Liver (tissue), 9 donors: ENCODE data around the gene DPEP2. TPM values are rescaled to one million over a fixed set of nuclear protein-coding genes. Genes with fewer than 3 reads are reported as not detected.
A peak's percentile ranks its signal among the peaks of the same experiment; 100 is the strongest.

Experiments used
- DNase-seq: peaks from one replicate; pipeline ENCODE4 v3.0.0-alpha.2; 2017; ENCODE audit warnings: low spot score
- H3K27ac ChIP-seq, 2 donors: one replicate each; pipeline ENCODE4 v1.7.0; 2013; ENCODE audit warnings: inconsistent platforms in 2 of 2, low read length in 2 of 2, control low read depth in 1 of 2, low read depth in 1 of 2, mild to moderate bottlenecking in 1 of 2
- H3K27me3 ChIP-seq, 4 donors: one replicate each; pipeline versions ENCODE4 v1.6.1 to v1.7.0; 2013; ENCODE audit warnings: low read length in 3 of 4, inconsistent platforms in 1 of 4, mild to moderate bottlenecking in 1 of 4, moderate library complexity in 1 of 4; ENCODE audit not compliant: control insufficient read depth in 4 of 4, insufficient read depth in 4 of 4
- H3K36me3 ChIP-seq, 4 donors: one replicate each; pipeline versions ENCODE4 v1.6.1 to v1.7.0; 2013; ENCODE audit warnings: low read length in 3 of 4, mild to moderate bottlenecking in 3 of 4, low read depth in 1 of 4, moderate library complexity in 1 of 4; ENCODE audit not compliant: control insufficient read depth in 4 of 4, insufficient read depth in 3 of 4
- H3K4me1 ChIP-seq, 4 donors: one replicate each; pipeline versions ENCODE4 v1.6.1 to v1.7.0; 2013; ENCODE audit warnings: low read length in 3 of 4, mild to moderate bottlenecking in 3 of 4, moderate library complexity in 1 of 4; ENCODE audit not compliant: control insufficient read depth in 4 of 4, insufficient read depth in 4 of 4
- H3K4me3 ChIP-seq, 3 donors: one replicate each; pipeline versions ENCODE4 v1.6.1 to v1.7.0; 2013; ENCODE audit warnings: low read length in 3 of 3, control low read depth in 1 of 3, low read depth in 1 of 3, mild to moderate bottlenecking in 1 of 3
- H3K9ac ChIP-seq, 2 donors: one replicate each; pipeline ENCODE4 v1.7.0; 2013; ENCODE audit warnings: low read length in 2 of 2, mild to moderate bottlenecking in 2 of 2, moderate library complexity in 2 of 2, control low read depth in 1 of 2, low read depth in 1 of 2
- H3K9me3 ChIP-seq, 4 donors: one replicate each; pipeline versions ENCODE4 v1.6.1 to v1.7.0; 2013; ENCODE audit warnings: low read length in 3 of 4; ENCODE audit not compliant: control insufficient read depth in 4 of 4
- ATF3 ChIP-seq: IDR thresholded peaks from 2 replicates; pipeline ENCODE4 v1.6.1; 2016; ENCODE audit warnings: antibody characterized with exemption
- CTCF ChIP-seq: fragments of 150-350 bp; IDR thresholded peaks from 2 replicates; pipeline ENCODE4 v1.5.1; 2017; ENCODE audit warnings: improper control_type of control experiment, low read depth, low read length; ENCODE audit not compliant: missing input control
- EGR1 ChIP-seq, 2 donors: IDR thresholded peaks; 2 replicates each; pipeline ENCODE4 v1.6.1; 2016 to 2018; ENCODE audit warnings: antibody characterized with exemption in 2 of 2, low read depth in 2 of 2
- FOXA1 ChIP-seq: IDR thresholded peaks from 2 replicates; pipeline ENCODE4 v1.6.1; 2016; ENCODE audit warnings: antibody characterized with exemption
- FOXA2 ChIP-seq: IDR thresholded peaks from 2 replicates; pipeline ENCODE4 v1.6.1; 2016; ENCODE audit warnings: antibody characterized with exemption
- GABPA ChIP-seq, 2 donors: IDR thresholded peaks in 1 of 2; conservative IDR thresholded peaks in 1 of 2; 2 replicates each; pipeline ENCODE4 v1.6.1; 2016; ENCODE audit warnings: antibody characterized with exemption in 2 of 2, mild to moderate bottlenecking in 1 of 2, moderate library complexity in 1 of 2
- HNF4A ChIP-seq, 2 donors: conservative IDR thresholded peaks; 2 replicates each; pipeline ENCODE4 v1.6.1; 2016; ENCODE audit warnings: antibody characterized with exemption in 2 of 2, mild to moderate bottlenecking in 2 of 2
- HNF4G ChIP-seq: IDR thresholded peaks from 2 replicates; pipeline ENCODE4 v1.6.1; 2016; ENCODE audit warnings: antibody characterized with exemption
- JUND ChIP-seq, 2 donors: IDR thresholded peaks; 2 replicates each; pipeline ENCODE4 v1.6.1; 2016; ENCODE audit warnings: antibody characterized with exemption in 2 of 2
- MAX ChIP-seq: IDR thresholded peaks from 2 replicates; pipeline ENCODE4 v1.6.1; 2016; ENCODE audit warnings: antibody characterized with exemption
- NR2F2 ChIP-seq: IDR thresholded peaks from 2 replicates; pipeline ENCODE4 v1.6.1; 2016; ENCODE audit warnings: antibody characterized with exemption
- RAD21 ChIP-seq, 2 donors: IDR thresholded peaks; 2 replicates each; pipeline ENCODE4 v1.6.1; 2016; ENCODE audit warnings: antibody characterized with exemption in 2 of 2, mild to moderate bottlenecking in 2 of 2
- REST ChIP-seq: IDR thresholded peaks from 2 replicates; pipeline ENCODE4 v1.6.1; 2016; ENCODE audit warnings: antibody characterized with exemption, mild to moderate bottlenecking
- RXRA ChIP-seq, 2 donors: IDR thresholded peaks; 2 replicates each; pipeline ENCODE4 v1.6.1; 2017 to 2018; ENCODE audit warnings: antibody characterized with exemption in 2 of 2, mild to moderate bottlenecking in 1 of 2
- SP1 ChIP-seq: IDR thresholded peaks from 2 replicates; pipeline ENCODE4 v1.6.1; 2018; ENCODE audit warnings: antibody characterized with exemption, mild to moderate bottlenecking
- TAF1 ChIP-seq: conservative IDR thresholded peaks from 2 replicates; pipeline ENCODE4 v1.6.1; 2016; ENCODE audit warnings: antibody characterized with exemption, mild to moderate bottlenecking
- YY1 ChIP-seq: IDR thresholded peaks from 2 replicates; pipeline ENCODE4 v1.6.1; 2016; ENCODE audit warnings: antibody characterized with exemption, mild to moderate bottlenecking
- ZBTB33 ChIP-seq: IDR thresholded peaks from 2 replicates; pipeline ENCODE4 v1.6.1; 2016; ENCODE audit warnings: antibody characterized with exemption
- WGBS: extraction: QIAGEN DNeasy Blood & Tissue Kit; methylation state at CpG from one replicate; pipeline ENCODE4 v1.1.7; 2013; 5-methylcytosine and 5-hydroxymethylcytosine counted together
- polyA plus RNA-seq, 2 donors: library from polyadenylated mRNA; stranded (reverse) in 1 of 2; unstranded in 1 of 2; fragments of 200-250 nt in 1 of 2; fragments of >200 nt in 1 of 2; fragmentation: Nextera tagmentation in 1 of 2; extraction: Ambion mirVana in 1 of 2; gene quantifications; one replicate each; pipeline versions ENCODE4 v1.2.1 to v1.2.3, GENCODE V29; 2013 to 2015
- total RNA-seq, 2 donors: library from RNA; depleted of rRNA; stranded (reverse); fragments of >200 nt; gene quantifications; one replicate each; pipeline ENCODE4 v1.2.3, GENCODE V29; 2014
- donor health status: healthy.
- donor health status: healthy.
- donor health status: healthy.
- donor health status: healthy.
- donor health status: healthy.

Gene DPEP2
- total and polyA plus RNA-seq, 4 donors, result 1.4 to 2.4 (median 1.9) TPM

- Histone ChIP-seq H3K27me3 (no peaks in the 10 kb centered on the region), H3K27ac (peak overlapping the region; percentile 27), H3K9ac (no peak overlapping the region), H3K9me3 (no peaks in the 10 kb centered on the region), H3K4me1 (peaks cover 9 to 33% (median 20%) of the 10 kb centered on the region in 4 donors), H3K36me3 (peaks cover 0 to 13% (median 3%) of the 10 kb centered on the region in 4 donors), H3K4me3 (no peak overlapping the region)
- TF ChIP-seq HNF4G (no peak), EGR1 (IDR thresholded peaks at IDR 0.05; ENCODE audit: low read depth in 2 of 2) (no peak), GABPA (IDR thresholded peaks at IDR 0.05 in 1 of 2, conservative IDR thresholded peaks at IDR 0.05 in 1 of 2) (no peak), SP1 (no peak), HNF4A (conservative IDR thresholded peaks at IDR 0.05) (no peak), TAF1 (no peak), REST (no peak), JUND (IDR thresholded peaks at IDR 0.05) (no peak), RAD21 (IDR thresholded peaks at IDR 0.05) (no peak), CTCF (no peak), NR2F2 (no peak), RXRA (IDR thresholded peaks at IDR 0.05) (no peak), ATF3 (no peak), FOXA1 (no peak), FOXA2 (no peak), MAX (no peak), YY1 (no peak), ZBTB33 (no peak)
- WGBS, result 93% methylated on average over 8 of the region's 8 CpGs
- no peak for DNase-seq
Observed at GRCh38 chr16:67962135-67962534, 37.1 kb downstream of the DPEP2 start.
